Bronchial epithelial cell (primary cell): ENCODE measurements around the gene SMCO3. TPM values are rescaled to one million over a fixed set of nuclear protein-coding genes. Genes with fewer than 3 reads are reported as not detected.
"Not testable (repeated sequence)": the region's sequence is repeated elsewhere in the genome, so short reads cannot be mapped to it uniquely, and the experiment has no call there.

Experiments
- DNase-seq: peaks from one replicate; pipeline ENCODE4 v3.0.0-alpha.2; 2010; ENCODE audit warnings: low read depth
- FAIRE-seq: peaks from 2 replicates; lab custom pipeline; 2011; peaks lifted over from hg19 to GRCh38; lab: Jason Lieb, UNC
- H3K27me3 ChIP-seq: 2 replicates; pipeline ENCODE4 v1.5.1; 2011; ENCODE audit warnings: low read length; ENCODE audit not compliant: control insufficient read depth, insufficient read depth
- H3K36me3 ChIP-seq: 2 replicates; pipeline ENCODE4 v1.5.1; 2011; ENCODE audit warnings: low read length; ENCODE audit not compliant: control insufficient read depth, insufficient read depth
- H3K4me3 ChIP-seq: 2 replicates; pipeline ENCODE4 v1.5.1; 2011; ENCODE audit warnings: mild to moderate bottlenecking, low read depth, low read length, control low read depth
- total RNA-seq: library from RNA; depleted of rRNA; stranded (reverse); fragments of >200 nt; gene quantifications from 2 replicates; pipeline ENCODE4 v1.2.1, GENCODE V29; 2014
- TF ChIP-seq, protein P1 (sequence below): IDR thresholded peaks from 2 replicates; pipeline ENCODE4 v1.5.1; 2011; ENCODE audit warnings: mild to moderate bottlenecking, moderate library complexity, low read length, control low read depth, inconsistent platforms; ENCODE audit not compliant: insufficient read depth, severe bottlenecking

The SMCO3 gene
- total RNA-seq, 1 donor from 2014 or later = not detected

DNA sequence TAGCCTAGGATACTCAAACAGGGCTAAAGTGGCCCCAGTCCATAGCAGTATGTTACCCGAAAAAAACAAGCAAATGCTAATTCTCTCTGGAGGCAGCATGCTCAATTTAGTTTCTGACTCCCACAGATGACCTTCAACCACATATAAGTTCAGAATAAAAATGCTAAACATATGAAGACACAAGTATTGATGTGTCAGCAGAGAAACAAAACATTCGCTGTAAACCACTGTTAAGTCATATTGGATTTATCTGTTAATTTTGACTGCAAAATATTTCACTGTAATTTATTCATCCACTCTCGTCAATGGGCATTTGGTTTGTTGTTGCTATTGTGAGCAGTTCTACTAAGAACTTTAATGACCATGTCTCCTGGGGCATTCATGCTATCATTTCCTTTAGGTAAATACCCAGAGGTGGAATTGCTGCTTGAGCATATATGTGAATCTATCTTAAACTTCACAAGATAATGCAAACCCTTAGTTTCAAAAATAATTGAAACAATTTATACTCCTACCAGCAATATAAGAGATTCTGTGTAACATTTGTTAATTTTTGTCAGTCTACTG is 47.2 kb downstream of the SMCO3 start:
- DNase-seq (no peak), FAIRE-seq (no peak)
- Histone ChIP-seq H3K27me3 (no peaks in the 10 kb centered on the region), H3K4me3 (no peak overlapping the region), H3K36me3 (no peaks in the 10 kb centered on the region)
- TF ChIP-seq, protein P1, sequence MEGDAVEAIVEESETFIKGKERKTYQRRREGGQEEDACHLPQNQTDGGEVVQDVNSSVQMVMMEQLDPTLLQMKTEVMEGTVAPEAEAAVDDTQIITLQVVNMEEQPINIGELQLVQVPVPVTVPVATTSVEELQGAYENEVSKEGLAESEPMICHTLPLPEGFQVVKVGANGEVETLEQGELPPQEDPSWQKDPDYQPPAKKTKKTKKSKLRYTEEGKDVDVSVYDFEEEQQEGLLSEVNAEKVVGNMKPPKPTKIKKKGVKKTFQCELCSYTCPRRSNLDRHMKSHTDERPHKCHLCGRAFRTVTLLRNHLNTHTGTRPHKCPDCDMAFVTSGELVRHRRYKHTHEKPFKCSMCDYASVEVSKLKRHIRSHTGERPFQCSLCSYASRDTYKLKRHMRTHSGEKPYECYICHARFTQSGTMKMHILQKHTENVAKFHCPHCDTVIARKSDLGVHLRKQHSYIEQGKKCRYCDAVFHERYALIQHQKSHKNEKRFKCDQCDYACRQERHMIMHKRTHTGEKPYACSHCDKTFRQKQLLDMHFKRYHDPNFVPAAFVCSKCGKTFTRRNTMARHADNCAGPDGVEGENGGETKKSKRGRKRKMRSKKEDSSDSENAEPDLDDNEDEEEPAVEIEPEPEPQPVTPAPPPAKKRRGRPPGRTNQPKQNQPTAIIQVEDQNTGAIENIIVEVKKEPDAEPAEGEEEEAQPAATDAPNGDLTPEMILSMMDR = no peak

DNA sequence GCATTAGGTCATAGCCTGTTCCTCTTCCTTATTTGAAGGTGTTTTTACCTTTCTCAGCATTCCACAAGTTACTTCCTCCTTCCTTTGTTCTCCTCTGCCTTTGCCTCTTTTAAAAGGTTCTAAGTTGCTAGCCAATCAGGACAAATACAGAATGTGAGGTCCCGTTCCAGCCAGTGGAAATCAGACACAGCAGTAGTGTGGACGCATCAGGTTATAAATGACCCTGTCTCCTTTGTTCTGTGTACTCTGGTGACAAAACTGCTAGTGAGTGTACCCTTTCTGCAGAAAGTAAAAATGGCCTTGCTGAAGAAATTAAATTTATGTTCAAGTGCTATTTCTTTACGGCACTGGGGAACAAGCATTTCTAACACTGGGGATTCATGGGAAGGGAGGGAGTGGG is 48.0 kb downstream of the SMCO3 start:
- not testable (repeated sequence) for H3K27me3 ChIP-seq, H3K36me3 ChIP-seq, FAIRE-seq, DNase-seq, H3K4me3 ChIP-seq

DNA sequence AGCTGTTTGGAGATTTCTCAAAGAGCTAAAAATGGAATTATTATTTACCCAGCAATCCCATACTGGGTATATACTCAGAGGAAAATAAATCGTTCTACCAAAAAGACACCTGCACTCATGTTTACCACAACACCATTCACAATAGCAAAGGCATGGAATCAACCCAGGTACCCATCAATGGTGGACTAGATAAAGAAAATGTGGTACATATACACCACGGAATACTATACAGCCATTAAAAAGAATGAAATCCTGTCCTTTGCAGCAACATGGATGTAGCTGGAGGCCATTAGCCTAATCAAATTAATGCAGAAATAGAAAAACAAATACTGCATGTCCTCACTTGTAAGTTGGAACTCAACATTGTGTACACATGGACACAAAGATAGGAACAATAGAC is 48.6 kb downstream of the SMCO3 start:
- TF ChIP-seq, protein P1 = no peak
- DNase-seq = peak; percentile 71
- no peaks in the 10 kb centered on the region for H3K27me3 ChIP-seq
- no peaks in the 10 kb centered on the region for H3K36me3 ChIP-seq
- FAIRE-seq = no peak
- no peak overlapping the region for H3K4me3 ChIP-seq

DNA sequence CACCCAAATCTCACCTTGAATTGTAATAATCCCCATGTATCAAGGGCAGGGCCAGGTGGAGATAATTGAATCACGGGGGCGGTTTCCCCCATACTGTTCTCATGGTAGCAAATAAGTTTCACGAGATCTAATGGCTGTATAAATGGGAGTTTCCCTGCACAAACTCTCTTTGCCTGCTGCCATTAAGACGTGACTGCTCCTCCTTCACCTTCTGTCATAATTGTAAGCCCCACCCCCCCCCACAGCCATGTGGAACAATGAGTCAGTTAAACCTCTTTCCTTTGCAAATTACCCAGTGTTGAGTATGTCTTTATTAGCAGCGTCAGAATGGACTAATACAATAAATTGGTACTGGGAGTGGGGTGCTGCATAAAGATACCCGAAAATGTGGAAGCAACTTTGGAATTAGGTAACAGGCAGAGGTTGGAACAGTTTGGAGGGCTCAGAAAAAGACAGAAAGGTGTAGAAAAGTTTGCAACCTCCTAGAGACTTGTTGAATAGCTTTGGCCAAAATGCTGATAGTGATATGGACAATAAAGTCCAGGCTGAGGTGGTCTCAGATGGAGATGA is 54.2 kb downstream of the SMCO3 start:
- not testable (repeated sequence) for FAIRE-seq, DNase-seq, H3K36me3 ChIP-seq, H3K27me3 ChIP-seq, H3K4me3 ChIP-seq

DNA sequence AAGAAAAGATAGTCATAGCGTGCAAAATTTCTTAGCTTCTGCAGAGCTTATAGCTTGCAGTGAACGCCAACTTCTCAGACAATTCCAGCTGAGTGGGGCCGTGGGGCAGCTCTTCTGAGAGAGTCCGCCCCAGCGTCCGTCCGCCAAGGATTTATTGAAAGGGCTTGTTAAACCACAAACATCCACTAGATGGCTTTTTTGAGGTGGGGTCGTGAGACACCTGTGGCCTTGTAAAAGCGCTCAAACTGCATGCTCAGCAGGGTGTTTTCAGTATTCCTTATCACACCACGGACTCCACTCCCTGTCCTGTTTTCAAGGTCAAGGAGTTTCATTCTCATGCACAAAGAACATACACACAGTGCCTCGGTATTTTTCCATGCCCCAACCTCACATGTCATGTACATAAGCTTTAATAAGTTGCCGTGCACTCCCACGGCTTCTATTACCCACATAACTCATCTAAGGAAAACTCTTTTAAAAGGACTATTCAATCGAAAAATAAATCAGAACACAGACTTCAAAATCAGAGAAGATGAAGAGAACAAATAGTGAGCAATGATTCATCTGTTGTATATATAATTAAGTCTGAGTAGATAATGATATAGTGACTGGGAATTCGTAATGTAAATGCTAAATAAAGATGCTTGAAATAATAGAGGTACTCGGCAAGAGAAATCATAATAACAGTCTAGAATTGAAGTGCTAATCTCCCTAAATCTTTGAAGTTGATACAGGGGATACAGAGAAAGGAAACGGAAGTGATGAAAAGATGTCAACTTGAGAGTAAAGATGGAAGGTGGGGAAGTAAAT is 57.4 kb downstream of the SMCO3 start:
- TF ChIP-seq, protein P1 = peak; percentile 27
- Histone ChIP-seq H3K27me3 (no peaks in the 10 kb centered on the region), H3K36me3 (no peaks in the 10 kb centered on the region), H3K4me3 (no peak overlapping the region)
- FAIRE-seq (no peak), DNase-seq (no peak)

Other genes starting within 250 kb of the SMCO3 start
- gene PLBD1, start 246.3 kb downstream of the SMCO3 start, total RNA-seq = 1.1 and 5.4 TPM in 2 replicates
- gene GUCY2C, start 117.6 kb downstream of the SMCO3 start, total RNA-seq = not detected in 2 replicates
- gene WBP11, start 10.7 kb downstream of the SMCO3 start, total RNA-seq = 3.7 and 9.2 TPM in 2 replicates
- 1.4 and 2.1 TPM in 2 replicates for gene C12orf60, start 10.5 kb downstream of the SMCO3 start, total RNA-seq
- gene ART4, start 29.3 kb upstream of the SMCO3 start, total RNA-seq = not detected in 2 replicates
- 0.79 TPM in 1 of 2 replicates, not detected in the other for gene MGP, start 71.7 kb upstream of the SMCO3 start, total RNA-seq
- not detected in 2 replicates for gene ERP27, start 124.4 kb upstream of the SMCO3 start, total RNA-seq
- gene ARHGDIB, start 147.4 kb upstream of the SMCO3 start, total RNA-seq = 0.53 and 1.2 TPM in 2 replicates
- not detected in 2 replicates for gene PDE6H, start 158.9 kb upstream of the SMCO3 start, total RNA-seq